SU-DHL-6 (cell line): ENCODE measurements around the gene CRX.

ENCODE experiments used
- EZH2phosphoT487 ChIP-seq: fragments of 200-600 bp; sonication (generic), shearing (Covaris generic); conservative IDR thresholded peaks from 2 replicates; pipeline ENCODE4 v1.6.1; 2018; ENCODE audit warnings: mild to moderate bottlenecking, antibody characterized with exemption, low read length, moderate library complexity, mixed read lengths
- TF ChIP-seq, protein P1 (sequence below): fragments of 200-600 bp; sonication (generic); IDR thresholded peaks from one replicate; pipeline ENCODE4 v1.5.1; 2017; ENCODE audit warnings: antibody characterized with exemption, mild to moderate bottlenecking, low read length, moderate library complexity; ENCODE audit not compliant: insufficient read depth, poor library complexity, severe bottlenecking

DNA sequence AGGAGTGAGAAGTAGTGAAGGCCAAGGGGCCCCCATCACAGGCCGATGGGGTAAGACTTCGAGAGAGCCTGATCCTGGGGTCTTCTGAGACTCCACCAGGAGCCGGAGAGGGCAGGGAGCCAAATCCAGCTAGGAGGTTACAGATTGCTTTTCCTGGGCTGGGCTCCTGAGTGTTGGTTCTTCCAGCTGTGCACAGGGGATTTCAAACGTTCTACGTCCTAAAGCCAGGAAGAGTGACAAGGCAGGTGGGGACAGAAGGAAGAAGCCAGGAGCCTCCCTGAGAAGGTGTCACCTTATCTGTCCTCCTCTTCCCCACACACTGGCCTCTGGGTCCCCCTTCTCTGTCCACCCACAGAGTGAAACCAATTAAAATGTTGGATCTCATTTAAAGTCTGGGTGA lies 21.2 kb downstream of the CRX start:
- TF ChIP-seq, protein P1, sequence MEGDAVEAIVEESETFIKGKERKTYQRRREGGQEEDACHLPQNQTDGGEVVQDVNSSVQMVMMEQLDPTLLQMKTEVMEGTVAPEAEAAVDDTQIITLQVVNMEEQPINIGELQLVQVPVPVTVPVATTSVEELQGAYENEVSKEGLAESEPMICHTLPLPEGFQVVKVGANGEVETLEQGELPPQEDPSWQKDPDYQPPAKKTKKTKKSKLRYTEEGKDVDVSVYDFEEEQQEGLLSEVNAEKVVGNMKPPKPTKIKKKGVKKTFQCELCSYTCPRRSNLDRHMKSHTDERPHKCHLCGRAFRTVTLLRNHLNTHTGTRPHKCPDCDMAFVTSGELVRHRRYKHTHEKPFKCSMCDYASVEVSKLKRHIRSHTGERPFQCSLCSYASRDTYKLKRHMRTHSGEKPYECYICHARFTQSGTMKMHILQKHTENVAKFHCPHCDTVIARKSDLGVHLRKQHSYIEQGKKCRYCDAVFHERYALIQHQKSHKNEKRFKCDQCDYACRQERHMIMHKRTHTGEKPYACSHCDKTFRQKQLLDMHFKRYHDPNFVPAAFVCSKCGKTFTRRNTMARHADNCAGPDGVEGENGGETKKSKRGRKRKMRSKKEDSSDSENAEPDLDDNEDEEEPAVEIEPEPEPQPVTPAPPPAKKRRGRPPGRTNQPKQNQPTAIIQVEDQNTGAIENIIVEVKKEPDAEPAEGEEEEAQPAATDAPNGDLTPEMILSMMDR: no peak
- no peak for TF ChIP-seq EZH2phosphoT487
